Stimulated activated CD4-positive, alpha-beta T cell treated with anti-CD3 and anti-CD28 coated beads, Interleukin-15, amount 100 ng/mL, for 24 hours (primary cell): ENCODE measurements around the gene SLC6A8.
"Not testable (repeated sequence)": the region's sequence is repeated elsewhere in the genome, so short reads cannot be mapped to it uniquely, and the experiment has no call there.

Source experiments
- DNase-seq: peaks from one replicate; pipeline ENCODE4 v3.0.0-alpha.2; 2020

Gene SLC6A8

DNA sequence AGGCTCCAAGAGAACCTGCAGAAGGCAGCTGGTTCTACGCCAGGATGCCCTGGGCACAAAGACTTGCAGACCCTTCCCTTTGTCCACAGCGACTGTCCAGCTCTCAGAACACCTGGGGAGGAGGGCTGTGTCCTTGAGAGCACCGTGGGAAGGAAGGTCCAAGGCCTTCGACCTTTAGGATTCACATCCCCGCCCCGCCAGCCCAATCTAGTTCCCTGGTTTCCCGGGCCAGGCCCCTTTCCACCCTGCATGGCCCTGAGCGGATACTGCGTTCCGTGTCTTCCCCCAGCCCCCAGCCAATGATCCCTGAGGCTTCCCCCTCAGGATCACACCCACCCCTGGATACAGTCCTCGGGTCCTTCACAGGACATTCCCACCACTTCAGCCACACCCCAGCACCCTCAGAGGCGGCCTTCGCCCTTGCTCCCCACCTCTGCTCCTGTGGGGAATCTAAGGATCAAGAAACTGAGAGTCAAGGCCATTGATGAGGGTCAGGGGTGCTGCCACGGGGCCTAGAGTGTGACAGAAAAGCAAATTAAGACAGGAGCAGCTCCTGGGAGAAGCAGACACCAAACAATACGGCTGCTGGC, 46.0 kb downstream of the SLC6A8 start:
- no peak for DNase-seq

DNA sequence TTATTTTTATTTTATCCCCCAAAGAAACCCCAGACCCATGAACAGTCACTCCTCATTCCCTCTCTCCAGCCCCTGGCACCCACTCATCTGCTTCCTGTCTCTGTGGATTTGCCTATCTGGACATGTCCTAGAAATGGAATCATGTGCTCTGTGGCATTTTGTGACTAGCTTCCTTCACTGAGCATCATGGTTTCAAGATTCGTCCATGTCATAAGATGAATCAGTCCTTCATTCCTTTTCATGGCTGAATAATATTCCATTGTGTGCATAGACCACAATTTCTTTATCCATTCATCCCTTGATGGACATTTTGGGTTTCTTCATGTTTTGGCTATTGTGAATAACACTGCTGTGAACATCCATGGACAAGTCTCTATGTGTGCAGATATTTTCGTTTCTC, 47.1 kb downstream of the SLC6A8 start:
- DNase-seq = no peak

DNA sequence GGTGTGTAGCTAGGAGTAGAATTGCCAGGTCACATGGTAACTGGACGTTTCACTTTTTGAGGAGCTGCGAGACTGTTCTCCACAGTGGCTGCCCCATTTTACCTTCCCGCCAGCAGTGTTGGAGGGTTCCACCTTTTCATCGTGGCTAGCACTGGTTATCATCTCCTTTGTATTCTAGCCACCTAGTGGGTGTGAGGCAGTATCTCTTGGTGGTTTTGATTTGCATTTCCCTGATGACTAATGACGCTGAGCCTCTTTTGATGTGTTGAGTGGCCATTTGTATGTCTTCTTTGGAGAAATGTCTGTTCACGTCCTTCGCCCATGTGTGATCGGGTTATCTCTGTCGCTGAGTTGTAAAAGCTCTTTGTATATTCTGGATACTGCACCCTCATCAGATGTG, 47.5 kb downstream of the SLC6A8 start:
- no peak for DNase-seq

- no peak for DNase-seq
These were observed 48.5 kb downstream of the SLC6A8 start for GRCh38 chrX:153736071-153736820.

DNA sequence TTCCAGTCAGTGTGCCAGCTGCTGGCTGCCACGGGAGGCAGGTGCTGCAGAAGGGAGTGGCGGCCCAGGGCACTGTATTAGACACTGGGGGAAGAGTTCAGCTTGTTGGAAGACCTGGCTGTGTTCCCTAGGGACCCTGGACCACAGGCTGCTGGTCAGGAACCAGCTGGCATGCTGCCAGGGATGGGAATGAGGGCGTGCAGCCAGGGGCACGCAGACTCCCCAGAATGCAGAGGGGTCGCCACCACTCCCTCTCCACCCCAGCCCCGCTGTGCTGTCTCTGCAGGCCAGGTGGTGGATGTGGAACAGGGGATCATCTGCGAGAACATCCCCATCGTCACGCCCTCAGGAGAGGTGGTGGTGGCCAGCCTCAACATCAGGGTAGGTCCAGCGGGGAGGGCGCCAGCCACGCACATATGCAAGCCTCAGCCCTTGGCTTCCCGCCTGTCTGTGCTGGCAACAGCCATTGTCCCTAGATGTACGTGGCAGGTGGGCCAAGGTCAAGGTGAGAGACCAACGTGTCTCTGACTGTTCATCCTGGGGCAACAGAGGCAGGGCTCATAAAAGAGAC, 49.2 kb downstream of the SLC6A8 start:
- no peak for DNase-seq

DNA sequence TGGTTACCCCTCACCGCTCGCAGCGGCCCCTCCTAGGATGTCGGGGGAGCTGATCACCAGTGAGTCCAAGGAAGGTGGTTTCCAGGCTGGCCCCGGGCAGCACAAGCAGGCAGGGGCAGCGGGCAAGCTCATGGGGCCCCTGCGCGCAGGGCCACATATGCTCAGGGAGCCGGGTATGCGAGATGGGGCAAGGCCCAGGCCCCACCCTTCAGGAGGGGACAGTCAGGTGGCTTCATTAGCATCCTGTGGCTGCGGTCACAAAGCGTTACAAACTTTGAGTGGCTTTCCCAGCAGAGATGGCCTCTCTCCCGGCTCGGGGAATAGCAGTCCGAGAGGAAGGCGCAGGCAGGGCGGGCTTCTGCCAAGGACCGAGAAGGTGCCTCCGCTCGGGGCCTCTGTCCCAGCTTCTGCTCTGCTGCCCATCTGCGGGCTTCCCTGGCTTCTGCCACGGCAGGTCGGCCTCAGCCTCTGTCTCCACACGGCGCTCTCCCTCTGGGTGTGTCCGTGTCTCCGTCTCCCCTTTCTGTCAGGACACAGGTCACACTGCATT, 50.4 kb downstream of the SLC6A8 start:
- DNase-seq = no peak

DNA sequence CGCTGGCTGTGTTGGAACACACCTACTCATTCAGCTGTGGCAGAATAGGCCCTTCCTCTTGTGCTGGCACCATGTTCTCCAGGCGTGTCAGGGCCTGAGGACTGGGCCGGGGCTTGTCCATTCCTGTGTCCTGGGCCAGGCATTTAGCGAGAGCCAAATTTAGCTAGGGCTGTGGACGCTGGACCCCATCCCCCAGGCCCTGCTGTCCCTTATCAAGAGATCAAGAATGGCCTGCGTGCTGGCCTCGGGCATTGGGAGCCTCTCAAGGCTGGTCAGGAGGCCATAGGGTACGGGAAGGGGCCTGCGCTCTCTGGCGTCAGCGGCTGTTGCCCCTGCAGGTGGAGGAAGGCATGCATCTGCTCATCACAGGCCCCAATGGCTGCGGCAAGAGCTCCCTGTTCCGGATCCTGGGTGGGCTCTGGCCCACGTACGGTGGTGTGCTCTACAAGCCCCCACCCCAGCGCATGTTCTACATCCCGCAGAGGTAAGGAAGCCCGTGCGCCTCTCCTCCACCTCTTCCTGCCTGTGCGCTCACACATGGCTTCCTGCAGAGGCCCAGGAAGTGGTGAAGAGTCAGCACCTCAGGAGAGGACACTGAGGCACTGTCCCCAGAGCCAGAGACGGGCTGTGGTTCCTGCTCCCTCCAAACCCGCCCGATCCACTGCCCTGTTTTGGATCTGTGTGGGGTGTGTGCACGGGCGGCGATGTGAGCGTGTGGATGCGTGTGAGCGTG, 52.2 kb downstream of the SLC6A8 start:
- DNase-seq = no peak

DNA sequence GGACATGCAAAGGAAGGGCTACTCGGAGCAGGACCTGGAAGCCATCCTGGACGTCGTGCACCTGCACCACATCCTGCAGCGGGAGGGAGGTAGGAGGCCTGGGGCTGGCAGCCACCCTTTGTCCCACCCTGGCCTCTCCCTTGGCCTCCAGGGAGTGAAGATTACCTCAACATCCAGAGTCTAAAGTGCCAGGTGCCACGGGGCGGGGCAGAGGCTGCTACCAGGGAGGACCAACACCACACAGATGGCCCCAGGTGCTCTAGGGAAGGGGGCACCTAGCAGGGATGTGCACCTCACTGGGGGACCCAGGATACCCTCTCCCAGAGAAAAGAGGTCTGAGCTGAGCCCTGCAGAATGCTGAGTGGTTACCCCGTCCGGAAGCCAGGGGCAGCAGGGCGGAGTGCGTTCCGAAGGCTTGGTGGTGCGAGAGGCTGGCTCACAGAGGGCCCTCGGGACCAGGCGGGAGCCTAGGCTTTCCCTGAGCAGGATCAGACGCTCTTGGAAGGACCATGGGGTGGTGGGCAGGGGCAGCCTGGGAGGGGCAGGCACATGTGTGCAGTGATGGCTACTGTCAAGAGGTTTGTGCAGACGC, 53.0 kb downstream of the SLC6A8 start:
- DNase-seq = no peak

GRCh38 chrX:153741446-153741845, 53.7 kb downstream of the SLC6A8 start:
- DNase-seq = no peak

- not testable (repeated sequence) for DNase-seq
These were observed 54.4 kb downstream of the SLC6A8 start for GRCh38 chrX:153742111-153742510.

DNA sequence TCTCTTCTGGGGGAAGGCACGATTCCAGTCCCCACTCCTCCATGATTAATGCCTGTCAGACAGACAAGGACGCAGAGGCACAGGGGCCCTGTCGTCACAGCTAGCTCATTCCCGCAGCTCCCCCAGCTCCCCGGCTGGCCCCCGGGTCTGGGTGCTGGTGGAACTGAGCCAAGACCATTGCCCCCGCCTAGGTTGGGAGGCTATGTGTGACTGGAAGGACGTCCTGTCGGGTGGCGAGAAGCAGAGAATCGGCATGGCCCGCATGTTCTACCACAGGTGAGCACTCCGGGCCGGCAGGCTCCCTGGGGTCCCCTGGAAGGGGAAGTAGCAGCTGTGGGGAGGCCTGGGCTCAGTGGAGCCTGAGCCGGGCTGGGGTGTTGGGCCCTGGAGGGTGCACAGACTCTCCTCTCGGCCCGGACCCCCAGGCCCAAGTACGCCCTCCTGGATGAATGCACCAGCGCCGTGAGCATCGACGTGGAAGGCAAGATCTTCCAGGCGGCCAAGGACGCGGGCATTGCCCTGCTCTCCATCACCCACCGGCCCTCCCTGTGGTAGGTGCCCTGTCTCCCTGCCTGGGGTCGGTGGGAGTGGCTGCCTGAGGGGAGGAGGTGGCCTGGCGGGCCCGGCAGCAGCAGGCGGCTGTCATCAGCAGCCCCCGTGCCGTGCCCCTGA, 55.2 kb downstream of the SLC6A8 start:
- not testable (repeated sequence) for DNase-seq

GRCh38 chrX:153743468-153744209, 55.9 kb downstream of the SLC6A8 start:
- not testable (repeated sequence) for DNase-seq

DNA sequence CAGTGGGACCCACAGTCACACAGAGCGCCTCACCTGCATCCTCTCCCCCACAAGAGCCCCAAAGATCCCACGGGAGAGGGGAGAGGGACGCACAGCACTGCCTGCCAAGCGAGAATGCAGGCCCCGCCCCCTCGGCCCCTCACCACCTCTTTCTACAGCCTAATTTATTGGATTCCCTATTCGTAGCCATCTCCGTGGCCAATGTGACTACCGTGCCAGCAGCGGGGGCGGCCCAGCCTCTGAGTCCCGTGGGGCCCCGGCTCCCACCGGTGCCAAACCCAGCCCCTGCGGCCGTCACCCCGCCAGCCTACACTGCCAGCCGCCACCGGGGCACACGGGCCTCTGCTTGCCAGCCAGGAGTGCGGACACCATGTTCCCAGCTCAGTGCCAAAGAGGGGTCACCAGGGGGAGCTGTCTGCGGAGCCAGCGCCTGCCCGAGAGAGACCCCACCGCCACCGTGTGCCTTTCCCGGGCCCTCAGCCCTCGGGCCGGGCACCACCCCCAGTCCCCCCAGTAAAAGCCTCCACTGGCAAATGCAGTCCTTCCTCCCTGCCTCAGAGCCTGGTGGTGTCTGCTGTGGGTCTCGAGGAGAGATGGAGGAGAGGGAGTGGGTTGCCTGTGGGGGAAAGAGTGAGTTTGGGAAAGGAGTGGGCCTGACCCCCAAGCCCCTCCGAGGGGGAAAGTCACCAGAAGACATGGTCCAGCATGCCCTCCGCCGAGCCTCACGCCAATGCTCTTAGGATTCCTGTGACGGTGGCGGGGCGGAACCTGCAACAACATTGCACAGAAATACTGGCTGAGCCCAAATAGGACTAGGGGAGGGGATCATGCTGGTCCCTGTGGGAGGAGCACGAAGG, 56.7 kb downstream of the SLC6A8 start:
- DNase-seq = peak; percentile 35

DNA sequence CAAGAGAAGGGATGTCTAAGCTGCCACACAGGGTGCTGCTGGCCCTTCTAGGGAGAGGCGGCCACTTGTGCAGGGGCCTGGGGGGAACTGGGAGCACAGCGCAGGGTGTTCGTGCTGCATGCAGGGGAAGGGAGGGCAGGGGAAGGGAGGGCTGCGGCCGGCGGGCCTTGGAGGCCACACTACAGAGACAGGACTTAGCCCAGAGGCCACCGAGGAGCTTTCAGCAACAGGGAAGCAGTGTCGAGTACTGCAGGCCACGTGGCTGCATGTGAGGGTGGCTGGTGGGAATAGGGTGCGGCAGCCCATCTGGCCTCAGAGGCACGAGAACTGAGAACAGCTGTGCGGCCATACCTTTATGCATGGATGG, 57.3 kb downstream of the SLC6A8 start:
- DNase-seq = not testable (repeated sequence)
